HG02973 (cell line): Measurements from ENCODE around the gene SEMA5A.
"Not testable (repeated sequence)": the region's sequence is repeated elsewhere in the genome, so short reads cannot be mapped to it uniquely, and the experiment has no call there.

Source experiments
- ATAC-seq: cut with Tn5 transposase; IDR thresholded peaks from one replicate; pipeline ENCODE4 v1.9.1; 2021; ENCODE audit warnings: moderate library complexity; ENCODE audit not compliant: unreplicated experiment

The SEMA5A gene

DNA sequence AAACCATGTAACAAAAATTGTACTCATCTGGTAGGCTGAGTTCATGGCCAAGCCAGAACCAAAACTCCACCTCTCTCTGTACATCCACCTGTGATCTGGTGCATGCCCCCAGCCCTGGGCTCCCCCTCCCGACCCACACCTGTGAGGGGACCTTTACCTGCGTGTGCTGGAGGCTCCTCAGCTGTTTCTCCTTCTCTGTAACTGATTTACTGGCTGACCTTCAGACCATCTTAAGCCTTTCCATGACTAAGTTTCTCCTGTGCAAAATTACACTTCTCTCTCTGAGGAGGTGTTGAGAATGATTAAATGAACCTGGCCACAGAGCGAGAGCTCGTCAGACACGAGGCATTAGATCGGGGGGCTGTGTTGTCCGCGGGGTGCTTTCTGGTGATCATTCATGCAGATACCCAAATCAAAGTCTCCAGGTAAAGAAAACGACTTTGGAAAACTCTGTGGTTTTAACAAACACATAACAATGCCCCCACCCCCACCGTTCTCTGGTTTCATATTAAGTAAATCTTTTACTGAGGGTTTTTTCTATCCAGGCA, 136.4 kb downstream of the SEMA5A start:
- ATAC-seq, result no peak

DNA sequence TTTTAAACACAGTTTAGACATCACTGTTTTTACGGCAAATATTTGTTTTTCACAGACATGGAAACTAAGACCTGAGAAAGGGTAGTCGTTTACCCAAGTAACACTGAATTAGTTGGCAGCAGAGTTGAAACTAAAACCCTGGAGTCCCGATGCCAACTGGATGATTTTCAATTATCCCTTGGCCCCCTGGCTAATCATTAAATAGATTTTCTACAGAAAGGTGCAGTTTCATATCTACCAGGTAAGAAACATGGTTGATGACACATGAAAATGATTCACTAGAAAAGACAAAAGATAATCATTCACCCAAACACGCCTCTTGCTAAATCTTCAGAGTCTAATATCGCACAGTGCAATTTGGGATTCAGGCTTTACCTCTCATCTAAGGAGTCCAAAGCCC, 136.9 kb downstream of the SEMA5A start:
- ATAC-seq, result no peak

DNA sequence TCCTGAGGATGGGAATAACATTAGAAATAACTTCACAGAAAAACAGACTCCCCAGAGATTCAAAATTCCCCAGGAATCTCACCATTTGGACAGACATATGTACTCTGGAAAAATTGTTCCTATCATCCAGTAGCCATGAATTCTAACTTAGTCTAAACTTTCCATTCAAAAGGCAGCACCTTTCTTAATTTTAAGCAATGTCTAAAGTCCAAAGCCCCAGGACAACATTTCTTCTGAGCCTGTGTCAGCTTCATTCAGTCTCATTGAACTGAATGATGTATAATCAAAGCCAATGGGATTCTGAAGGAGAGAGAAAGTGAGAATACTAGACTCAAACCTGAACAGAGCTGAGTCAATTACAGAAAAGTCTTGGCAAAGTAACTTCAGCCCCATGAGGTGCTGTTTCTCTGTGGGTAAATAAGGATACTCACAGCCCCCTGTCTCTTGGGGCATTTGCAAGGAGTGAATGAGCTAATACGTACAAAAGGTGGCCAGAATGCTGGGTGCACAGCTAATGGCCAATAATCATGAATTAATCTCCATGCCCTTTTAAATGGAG, 140.6 kb downstream of the SEMA5A start:
- ATAC-seq, result peak; percentile 78

DNA sequence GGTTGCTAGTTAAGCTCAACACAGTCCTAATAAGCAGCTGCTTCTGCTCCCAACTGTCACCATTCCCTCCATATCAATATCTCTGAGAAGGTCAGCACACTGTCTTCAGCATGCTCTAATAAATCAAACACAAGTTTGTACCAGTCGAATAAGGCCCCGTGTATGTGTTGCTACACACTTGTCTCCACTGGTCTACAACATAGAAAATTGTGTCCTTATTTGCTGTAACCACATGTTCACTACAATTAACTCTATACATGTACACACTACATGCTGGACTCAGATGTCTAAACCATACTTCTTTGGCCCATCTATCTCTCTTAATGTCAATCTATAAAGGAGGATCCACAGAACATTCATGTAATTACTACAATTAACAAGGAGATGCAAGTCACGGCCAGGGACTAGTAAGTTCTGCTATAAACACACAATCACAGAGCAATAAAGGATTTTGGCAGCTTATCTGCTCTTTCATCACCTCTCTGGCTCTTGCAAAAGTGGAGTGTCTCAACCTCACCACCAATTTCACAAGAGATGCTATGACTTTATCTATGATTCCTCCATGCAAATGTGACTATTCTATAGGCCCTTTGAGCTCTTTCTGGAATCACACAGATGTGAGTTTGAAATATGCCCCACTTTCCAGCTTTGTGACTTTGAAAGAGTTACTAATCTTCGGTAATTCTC, 143.9 kb downstream of the SEMA5A start:
- ATAC-seq, result no peak

DNA sequence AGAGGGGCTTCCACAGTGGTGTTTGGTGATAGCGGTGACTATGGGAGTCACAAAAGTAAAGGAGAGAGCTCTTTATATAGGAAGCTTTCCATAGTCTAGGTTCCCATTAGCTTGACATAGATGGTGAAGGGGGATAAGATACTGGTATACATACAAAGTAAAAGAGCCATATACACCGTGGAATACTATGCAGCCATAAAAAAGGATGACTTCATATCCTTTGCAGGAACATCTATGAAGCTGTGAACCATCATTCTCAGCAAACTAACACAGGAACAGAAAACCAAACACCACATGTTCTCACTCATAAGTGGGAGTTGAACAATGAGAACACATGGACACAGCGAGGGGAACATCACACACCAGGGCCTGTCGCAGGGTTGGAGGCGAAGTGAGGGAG, 146.1 kb downstream of the SEMA5A start:
- not testable (repeated sequence) for ATAC-seq

DNA sequence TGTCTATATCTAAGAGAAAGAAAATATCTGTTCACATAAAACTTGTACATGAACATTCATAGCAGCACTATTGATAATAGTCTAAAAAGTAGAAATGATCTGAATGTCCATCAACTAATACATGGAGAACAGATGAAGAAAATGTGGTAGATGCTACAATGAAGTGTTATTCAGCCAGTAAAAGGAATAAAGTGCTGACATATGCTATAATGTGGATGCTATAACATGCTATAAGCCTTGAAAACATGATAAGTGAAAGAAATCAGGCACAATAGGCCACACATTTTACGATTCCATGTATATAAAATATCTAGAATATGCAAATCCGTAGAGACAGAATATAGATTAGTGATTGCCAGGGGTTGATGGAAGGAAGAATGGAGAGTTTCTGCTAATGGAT, 146.8 kb downstream of the SEMA5A start:
- no peak for ATAC-seq

DNA sequence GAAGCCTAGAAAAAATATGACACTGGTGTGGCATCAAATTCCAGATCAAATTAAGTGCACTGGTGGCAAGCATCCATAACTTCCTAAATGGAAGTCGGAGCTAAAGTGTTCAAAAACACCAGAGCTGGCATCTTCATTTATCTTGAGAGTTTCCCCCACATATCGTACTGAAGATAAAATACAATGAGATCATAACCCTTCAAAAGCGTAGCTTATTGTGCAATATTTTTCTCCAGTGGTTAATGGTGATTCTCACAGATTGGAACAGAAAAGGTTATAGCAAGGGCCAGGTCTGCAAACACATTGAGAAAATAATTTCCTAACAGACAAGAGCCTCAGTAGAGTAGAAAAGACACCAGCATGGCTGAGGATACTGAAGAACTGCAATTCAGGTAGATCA, 147.6 kb downstream of the SEMA5A start:
- no peak for ATAC-seq

DNA sequence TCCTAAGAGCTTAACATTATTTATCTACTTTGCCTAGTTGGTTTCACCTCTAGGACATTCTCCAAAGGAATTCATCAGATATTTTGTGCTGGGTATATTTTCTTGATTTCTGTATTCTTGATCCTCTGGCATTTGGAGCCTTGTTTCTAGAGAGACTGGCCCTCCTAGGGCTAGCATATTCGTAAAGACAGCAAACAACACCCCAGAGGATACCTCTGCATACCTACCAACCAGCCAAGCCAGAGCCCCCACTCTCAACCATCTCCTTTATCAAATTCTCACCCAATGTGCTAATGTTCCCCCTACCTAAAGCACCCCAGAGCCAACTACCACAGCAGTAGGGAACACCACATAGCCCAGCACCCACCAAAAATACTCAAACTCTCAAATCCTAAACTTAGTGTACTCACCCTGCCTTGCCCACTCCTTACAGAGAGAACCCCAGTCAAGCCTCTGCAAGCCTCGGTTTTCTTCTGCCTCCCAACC, 149.5 kb downstream of the SEMA5A start:
- ATAC-seq, result no peak

DNA sequence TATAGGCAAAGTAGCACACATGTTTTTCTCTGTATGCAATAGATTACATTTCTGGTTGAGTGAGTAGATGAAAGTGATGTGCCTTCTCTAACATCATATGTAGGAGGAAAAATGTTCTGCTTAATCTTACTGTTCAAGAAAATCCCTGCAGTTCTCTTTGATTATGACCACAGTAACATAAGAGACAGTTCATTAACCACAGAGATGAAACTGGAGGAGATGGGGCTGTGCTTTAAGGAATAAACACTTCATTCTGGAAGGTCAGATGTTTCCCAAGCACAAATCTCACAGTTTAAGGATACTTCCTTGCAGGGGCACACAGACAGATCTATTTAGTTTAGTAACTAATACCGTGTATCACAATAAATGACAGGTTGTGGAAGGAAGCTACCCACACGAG, 150.2 kb downstream of the SEMA5A start:
- ATAC-seq, result no peak

DNA sequence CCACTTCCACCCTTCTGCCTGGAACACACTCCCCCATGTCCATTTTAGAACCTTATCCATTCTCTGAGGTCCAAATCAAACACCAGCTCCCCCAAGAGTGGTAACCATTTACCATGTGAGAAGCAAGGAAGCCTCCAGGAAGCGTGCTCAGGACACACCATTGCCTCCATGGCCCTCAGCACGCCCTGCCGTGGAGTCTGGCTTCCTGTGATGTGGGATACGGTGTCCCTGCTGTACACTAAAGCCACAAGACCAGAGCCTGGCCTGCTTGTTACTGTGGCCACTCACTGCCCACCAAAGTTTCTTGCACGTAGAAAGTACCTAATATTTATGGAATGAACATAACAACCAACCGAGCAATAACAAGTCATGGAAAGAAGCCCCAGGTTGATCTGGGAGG, 151.7 kb downstream of the SEMA5A start:
- no peak for ATAC-seq

DNA sequence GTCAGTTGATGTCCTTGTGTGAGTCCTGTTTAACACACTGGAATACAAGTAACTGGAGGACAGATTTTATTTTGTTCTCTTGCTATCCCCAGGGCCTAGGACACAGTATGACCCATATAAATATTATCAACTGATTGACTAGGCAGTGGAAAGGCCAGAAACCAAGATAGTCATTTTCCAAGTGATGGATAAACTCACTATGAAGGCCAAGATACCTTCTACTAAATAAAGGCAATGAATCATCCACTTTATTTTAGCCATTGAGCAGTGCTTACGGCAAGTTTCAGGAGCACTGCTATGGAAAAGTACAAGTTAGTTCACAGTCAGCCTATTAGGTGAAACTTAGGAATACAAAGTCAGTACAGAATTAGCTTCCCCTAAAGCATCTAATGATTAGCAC, 153.2 kb downstream of the SEMA5A start:
- ATAC-seq, result no peak

DNA sequence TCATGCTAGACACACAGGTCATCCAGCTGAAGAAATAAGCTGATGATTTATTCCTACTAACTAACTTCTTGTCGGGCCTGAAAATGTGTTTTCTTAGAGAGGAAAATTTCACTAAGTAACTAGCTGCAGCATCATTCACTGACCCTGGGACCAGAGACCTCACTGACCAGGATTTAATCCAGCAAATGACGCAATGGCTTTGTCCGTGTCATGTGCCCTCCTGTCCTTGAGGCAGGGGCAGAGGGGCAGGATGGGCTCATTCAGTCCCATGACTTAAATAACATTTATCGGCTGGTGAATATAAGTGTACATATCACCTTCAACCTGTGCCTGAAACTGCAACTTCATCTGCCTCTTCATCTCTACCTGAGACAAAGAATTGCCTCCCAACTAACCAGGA, 154.8 kb downstream of the SEMA5A start:
- ATAC-seq, result no peak

DNA sequence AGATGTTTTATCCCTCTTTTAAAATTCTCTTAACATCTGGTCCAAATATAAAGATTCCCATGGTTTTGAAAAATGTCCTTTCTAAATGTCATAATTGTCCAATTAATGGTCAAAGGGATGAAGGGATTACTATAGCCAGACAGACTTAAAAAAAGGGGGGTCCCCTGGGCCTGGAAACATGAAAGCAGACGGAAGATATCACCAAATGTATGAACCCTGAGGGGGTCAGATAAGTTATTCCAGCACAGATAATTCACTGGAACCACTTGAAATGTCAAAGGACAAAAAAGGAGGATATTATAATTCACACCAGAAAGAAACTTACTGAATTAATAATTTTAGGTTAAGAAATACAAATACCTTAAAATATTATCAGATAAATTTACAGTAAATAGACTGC, 155.8 kb downstream of the SEMA5A start:
- no peak for ATAC-seq

DNA sequence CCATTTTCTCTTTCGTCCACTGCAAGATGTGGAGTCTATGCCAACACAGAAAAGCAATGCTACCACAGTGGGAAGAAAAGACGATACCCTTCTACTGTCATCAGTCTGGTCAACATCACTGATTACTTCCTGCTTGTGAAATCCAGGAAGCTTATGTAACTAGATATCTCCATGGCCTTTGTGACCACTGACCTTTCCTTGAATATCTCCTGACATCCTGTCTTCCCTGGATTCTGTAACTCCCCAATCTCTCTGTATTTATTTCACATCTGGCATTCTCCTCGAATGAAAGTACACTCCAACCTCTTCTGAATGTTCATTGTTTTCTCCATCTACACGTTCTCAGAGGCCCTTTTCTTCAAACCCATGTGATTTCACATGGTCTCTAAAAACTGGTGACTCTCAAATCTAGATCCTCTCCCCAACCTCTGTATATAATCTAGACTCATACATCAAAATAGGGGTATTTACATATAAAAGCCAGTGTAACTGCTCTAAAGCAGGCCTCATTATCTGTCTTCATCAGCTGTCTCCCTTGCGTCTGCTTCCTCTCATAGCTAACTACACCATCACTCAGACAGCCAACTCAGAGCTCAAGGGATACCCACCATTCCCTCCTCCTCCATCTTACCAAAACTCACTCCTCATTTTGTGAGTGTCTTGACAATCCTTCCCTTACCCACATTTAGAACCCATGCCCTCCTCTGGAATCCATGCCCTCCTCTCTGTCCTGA, 156.8 kb downstream of the SEMA5A start:
- no peak for ATAC-seq

DNA sequence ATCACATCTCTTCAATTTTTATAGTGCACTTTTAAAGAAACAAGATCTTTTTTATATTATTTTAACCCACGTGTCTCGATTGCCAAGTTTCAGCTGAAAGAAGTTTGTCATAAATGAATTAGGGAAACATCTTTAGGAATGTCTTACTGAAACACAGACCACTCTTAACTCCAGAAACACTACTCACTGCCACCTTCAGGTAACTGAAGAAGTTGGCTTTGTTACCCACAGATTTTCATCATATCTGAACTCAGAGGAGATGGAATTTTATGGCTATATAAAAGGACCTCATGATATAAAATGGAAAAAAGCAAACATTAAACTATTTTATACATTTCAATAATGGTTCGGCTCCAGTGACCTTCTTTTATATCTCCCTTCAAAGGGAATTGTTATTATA, 158.0 kb downstream of the SEMA5A start:
- ATAC-seq, result no peak

DNA sequence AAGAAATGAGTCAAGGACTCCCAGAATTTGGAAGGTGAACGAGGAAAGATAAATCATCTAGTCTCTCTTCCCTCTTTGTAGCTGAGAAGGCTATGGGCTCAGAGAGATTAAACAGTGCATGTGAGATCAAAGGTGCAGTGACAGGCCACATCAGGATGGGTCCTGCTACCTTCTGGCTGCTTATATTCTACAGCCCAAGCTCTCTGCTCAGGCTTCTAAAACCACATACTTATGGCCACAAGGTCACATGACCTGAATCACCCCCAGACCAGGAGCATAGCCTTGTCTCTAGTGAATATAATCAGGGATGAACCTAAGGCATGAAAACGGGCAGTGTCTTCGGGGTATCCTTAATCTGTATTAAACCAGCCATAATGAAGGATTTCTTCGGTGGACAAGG, 158.9 kb downstream of the SEMA5A start:
- no peak for ATAC-seq

DNA sequence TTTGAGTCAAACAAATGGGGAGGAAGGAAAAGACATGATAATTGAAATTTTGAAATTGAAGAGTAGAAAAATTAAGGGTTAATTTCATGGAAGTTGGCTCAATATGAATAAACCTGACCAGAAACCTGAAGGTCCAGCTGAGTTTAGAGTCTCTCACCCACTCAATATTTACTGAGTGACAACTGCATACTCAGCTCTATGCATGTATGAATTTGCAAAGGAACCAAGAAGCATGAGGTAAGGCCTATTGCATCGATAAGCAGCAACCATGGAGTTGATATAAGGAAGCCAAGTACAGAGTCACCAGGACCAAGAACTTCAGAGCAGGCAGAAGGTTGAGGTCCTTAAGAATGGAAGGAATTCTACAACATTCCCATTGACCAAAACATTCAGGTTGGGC, 163.4 kb downstream of the SEMA5A start:
- ATAC-seq, result no peak

DNA sequence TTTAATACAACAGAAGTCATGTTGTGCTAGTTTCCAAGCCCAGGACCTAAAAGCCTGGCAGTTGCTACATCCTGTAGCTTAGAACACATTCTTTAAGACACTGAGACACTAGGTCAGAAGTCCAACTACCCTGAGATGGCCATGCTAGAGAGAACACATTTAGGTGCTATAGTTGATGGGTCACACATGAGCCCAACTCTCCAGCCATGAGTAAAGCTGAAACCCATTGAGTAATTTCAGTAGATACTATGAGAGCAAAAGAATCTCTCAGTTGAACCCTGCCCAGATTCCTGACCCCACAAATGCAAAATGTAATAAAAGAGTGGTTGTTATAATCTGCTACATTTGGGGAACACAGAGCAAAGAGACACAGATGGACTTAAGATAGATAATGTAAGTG, 164.4 kb downstream of the SEMA5A start:
- peak; percentile 92 for ATAC-seq

DNA sequence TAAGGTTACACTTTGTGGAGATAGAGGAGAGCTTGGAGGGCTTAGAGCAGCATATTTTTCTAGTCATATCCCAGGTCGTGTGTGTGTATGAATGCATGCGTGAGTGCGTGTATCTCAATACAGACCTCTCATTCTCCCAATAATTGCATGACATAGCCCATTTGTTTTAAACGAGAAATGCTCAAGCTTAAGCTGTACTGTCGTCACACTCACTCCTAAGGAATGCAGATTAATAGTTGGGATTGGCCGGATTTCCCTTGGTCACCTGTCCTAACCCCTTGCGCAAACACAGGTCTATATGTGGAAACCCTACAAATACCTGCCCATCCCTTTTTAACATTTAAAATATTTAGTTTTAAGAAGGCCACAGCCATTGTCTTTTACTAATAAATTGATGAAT, 165.8 kb downstream of the SEMA5A start:
- no peak for ATAC-seq

DNA sequence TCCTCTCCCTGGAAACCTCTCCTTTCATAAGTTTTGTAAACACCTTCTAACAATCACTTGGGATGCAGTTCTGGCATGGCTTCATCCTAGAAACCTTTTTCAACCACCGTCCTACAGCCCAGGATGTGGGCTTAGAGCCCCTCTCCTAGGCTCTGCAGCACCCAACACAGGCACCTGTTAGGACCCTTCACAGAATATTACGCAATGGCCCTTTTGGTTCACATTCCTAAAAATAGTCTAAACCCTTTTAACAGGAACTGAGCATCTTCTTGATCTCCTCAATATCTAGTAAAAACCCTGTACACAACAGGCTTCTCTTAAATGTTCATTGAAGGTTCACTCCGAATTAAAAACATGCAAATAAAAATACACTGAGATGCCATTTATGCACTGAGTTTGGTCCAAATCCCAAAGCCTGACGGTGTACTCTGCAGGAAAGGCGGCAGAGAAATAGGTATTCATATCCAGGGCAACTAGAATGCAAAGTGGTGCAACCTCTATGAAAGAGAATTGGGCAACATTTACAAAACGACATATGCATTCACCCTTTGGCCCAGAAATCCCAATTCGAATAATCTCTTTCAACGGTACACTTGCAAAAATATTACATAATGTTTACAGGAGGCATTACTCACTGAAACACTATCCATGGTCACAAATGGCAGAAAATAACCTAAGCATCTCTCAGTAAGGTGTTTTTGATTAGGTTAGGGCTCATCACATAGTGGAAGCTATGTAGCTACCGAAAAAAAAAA, 169.3 kb downstream of the SEMA5A start:
- no peak for ATAC-seq

DNA sequence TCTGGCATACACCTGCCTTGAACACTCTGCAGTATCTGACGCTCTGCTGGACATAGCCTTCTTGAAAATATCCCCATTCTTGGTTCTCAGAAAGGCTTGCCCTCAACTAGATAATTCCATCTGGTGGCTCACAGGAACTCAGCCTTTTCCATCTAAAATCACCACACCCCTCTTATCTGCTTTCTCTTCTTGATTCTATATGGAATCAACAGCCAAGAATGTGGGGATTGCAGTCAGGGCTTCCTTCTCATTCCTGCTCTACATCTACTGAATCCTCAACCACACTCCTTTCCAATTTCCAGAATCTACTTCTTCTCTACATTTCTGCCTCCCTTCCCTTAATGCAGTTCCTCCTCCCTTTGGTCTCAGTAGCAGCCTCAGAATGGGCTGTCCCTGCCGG, 170.1 kb downstream of the SEMA5A start:
- ATAC-seq, result no peak
